Choroid plexus epithelial cell (primary cell): ENCODE measurements around the gene PANK2.

ENCODE experiments used
- DNase-seq: peaks from one replicate; pipeline ENCODE4 v3.0.0-alpha.2; 2010; ENCODE audit warnings: low read depth
- H3K4me3 ChIP-seq: 2 replicates; pipeline ENCODE4 v1.5.1; 2011; ENCODE audit warnings: low read depth, mild to moderate bottlenecking, control low read depth, low read length, moderate library complexity
- TF ChIP-seq, protein P1 (sequence below): conservative IDR thresholded peaks from 2 replicates; pipeline ENCODE4 v1.5.1; 2011; ENCODE audit warnings: low read depth, mild to moderate bottlenecking, control low read depth, inconsistent platforms, low read length, moderate library complexity

PANK2 gene

GRCh38 chr20:3929713-3930060 is 40.5 kb downstream of the PANK2 start:
- no peak for DNase-seq
- no peak overlapping the region for H3K4me3 ChIP-seq
- TF ChIP-seq, protein P1, sequence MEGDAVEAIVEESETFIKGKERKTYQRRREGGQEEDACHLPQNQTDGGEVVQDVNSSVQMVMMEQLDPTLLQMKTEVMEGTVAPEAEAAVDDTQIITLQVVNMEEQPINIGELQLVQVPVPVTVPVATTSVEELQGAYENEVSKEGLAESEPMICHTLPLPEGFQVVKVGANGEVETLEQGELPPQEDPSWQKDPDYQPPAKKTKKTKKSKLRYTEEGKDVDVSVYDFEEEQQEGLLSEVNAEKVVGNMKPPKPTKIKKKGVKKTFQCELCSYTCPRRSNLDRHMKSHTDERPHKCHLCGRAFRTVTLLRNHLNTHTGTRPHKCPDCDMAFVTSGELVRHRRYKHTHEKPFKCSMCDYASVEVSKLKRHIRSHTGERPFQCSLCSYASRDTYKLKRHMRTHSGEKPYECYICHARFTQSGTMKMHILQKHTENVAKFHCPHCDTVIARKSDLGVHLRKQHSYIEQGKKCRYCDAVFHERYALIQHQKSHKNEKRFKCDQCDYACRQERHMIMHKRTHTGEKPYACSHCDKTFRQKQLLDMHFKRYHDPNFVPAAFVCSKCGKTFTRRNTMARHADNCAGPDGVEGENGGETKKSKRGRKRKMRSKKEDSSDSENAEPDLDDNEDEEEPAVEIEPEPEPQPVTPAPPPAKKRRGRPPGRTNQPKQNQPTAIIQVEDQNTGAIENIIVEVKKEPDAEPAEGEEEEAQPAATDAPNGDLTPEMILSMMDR, result no peak

- TF ChIP-seq, protein P1, result no peak
- no peak for DNase-seq
- no peak overlapping the region for H3K4me3 ChIP-seq
Observed at GRCh38 chr20:3930265-3931206, 41.3 kb downstream of the PANK2 start.

- TF ChIP-seq, protein P1, result no peak
- no peak overlapping the region for H3K4me3 ChIP-seq
- DNase-seq, result no peak
Observed at GRCh38 chr20:3931664-3932063, 42.5 kb downstream of the PANK2 start.

DNA sequence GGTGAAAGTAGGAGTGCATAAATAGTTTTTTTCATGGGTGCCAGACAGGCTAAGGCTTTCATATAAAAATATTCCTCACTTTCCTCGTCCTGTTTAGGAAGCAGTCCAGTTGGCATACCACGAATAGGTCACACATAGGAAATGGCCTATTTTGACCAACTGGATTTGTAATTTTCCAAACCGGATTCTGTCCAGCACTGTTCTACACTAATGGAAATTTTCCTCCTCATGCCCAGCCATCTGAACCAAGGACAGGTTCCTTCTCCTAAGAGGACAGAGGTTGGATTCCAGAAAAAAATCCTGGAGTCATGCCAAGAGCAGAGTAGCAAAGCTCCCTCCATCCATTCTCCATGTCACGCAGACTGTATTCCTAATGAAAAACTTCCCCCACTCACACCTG is 43.1 kb downstream of the PANK2 start:
- DNase-seq, result no peak
- H3K4me3 ChIP-seq, result peak overlapping the region; percentile 41
- TF ChIP-seq, protein P1, result no peak

DNA sequence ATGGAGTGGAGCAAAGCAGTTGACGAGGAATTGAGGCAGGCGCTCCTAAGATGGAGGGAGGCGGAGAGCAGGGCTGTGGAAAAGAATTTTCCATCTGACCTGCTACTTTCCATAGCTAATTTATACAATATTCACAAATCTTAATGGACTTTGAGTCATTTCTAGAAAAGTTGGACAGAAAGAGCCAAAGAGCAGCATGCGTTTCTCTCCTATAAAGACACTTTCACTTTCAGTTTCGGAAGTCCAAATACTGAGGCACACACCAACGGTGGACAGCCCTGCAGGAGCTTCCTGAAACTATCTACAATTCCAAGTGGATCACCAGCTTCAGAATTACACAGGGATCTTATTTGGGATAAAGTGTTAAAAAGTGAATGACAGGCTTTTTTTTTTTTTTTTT is 43.5 kb downstream of the PANK2 start:
- TF ChIP-seq, protein P1, result no peak
- peak; percentile 63 for DNase-seq
- H3K4me3 ChIP-seq, result peak overlapping the region; percentile 41

DNA sequence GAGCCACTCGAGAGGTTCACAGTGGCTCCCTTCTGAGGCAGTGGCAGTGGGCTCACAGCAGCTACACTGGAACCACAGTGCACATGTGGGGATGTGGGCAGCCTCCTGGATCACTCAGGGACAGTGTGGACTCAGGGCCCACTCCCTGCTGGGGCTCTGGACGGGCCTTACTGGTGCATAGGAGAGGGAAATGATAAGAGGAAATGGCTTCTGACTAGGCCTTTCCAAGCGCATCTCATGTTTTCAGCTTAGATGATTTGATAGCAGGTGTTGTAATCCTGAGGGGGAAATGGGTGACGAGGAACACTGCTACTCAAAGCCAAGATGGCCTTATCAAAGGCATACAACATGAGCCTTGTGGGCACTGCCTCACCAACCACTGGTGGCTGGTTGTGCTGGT is 44.0 kb downstream of the PANK2 start:
- no peak for DNase-seq
- TF ChIP-seq, protein P1, result no peak
- H3K4me3 ChIP-seq, result no peak overlapping the region

- DNase-seq, result no peak
- H3K4me3 ChIP-seq, result no peak overlapping the region
- TF ChIP-seq, protein P1, result no peak
Observed at GRCh38 chr20:3934624-3935023, 45.4 kb downstream of the PANK2 start.
